ENCODE data around the gene GOLGA8B.
"Not testable (repeated sequence)": the region's sequence is repeated elsewhere in the genome, so short reads cannot be mapped to it uniquely, and the experiment has no call there.

GRCh38 chr15:34554126-34554525 lies 29.3 kb downstream of the GOLGA8B start:
- TF ChIP-seq CTCF (IDR thresholded peaks at IDR 0.05; ENCODE audit: poor library complexity); EZH2 (IDR thresholded peaks at IDR 0.05; ENCODE audit: borderline replicate concordance): not testable (repeated sequence)
